GM12874 (cell line): ENCODE data around the gene KIFC1.

Experiments used
- CTCF ChIP-seq: IDR thresholded peaks from 2 replicates; pipeline ENCODE4 v1.5.1; 2011; ENCODE audit warnings: low read depth, mild to moderate bottlenecking, control low read depth, low read length, moderate library complexity; ENCODE audit not compliant: insufficient read depth

The KIFC1 gene

DNA sequence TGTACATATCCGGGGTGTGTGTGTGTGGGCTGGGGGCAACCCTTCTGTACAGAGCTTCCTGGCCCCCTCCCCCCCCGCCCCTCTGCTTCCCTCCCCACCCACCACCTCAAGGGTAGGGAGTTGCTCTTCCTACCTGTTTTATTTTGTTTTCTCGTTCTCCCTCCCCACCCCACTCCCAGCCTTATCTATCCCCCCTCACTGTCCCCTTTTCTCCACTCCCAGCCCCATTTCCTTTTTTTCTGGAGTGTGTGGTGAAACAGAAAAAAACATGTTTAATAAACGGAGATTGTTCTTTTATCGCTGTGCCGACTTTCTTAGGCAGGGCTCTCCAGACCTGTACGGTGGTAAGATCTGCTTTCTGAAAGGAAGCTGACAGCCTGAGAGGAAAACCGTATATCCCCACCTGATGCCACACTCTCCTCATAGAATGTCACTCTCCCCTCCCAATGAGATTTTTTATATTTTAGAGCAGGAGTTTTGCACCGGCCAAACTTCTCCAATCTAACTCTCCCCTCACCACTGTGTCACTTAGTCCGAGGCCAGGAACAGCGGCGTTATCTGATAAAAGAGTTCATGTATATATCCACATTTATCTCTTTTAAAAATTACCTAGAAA, 61.9 kb downstream of the KIFC1 start:
- TF ChIP-seq CTCF = no peak

GRCh38 chr6:33454009-33454946, 62.7 kb downstream of the KIFC1 start, which contains the start of gene ZBTB9:
ZBTB9 (plus strand) TSS chr6:33454576; CDS start chr6:33455101, 525 bp downstream.
- TF ChIP-seq CTCF = no peak

DNA sequence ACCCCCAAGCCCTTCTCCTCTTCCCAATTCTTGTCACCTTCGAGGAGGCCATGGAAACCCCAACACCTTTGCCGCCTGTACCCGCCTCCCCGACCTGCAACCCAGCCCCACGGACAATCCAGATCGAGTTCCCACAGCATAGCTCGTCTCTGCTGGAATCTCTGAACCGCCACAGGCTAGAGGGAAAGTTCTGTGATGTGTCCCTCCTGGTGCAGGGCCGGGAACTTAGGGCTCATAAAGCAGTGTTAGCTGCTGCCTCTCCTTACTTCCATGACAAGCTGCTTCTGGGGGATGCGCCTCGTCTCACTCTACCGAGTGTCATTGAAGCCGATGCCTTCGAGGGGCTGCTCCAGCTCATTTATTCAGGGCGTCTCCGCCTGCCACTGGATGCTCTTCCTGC, 63.4 kb downstream of the KIFC1 start:
- TF ChIP-seq CTCF = no peak

- TF ChIP-seq CTCF = no peak
Measured at GRCh38 chr6:33456156-33456555, 64.5 kb downstream of the KIFC1 start.

- TF ChIP-seq CTCF = no peak
Measured at GRCh38 chr6:33458676-33459075, 67.1 kb downstream of the KIFC1 start.

- no peak for TF ChIP-seq CTCF
Measured at GRCh38 chr6:33459226-33459625, 67.6 kb downstream of the KIFC1 start.
